ENCODE measurements around the gene RHBDF1.

- no peak for TF ChIP-seq CTCF (IDR thresholded peaks at IDR 0.05)
- TF ChIP-seq POLR2A (IDR thresholded peaks at IDR 0.05), result no peak
Observed at GRCh38 chr16:56231-56927, 16.1 kb downstream of the RHBDF1 start.
